PFSK-1 (cell line): ENCODE measurements around the gene ATAD3B.

Experiments used
- FOXP2 ChIP-seq: optimal IDR thresholded peaks from 2 replicates; pipeline ENCODE3; 2011; ENCODE audit warnings: borderline replicate concordance, control low read depth, inconsistent platforms; ENCODE audit not compliant: insufficient read depth; ENCODE audit errors: extremely low read length, extremely low read depth
- POLR2AphosphoS5 ChIP-seq: IDR thresholded peaks from 2 replicates; pipeline ENCODE4 v1.6.1; 2012; ENCODE audit warnings: low read depth, mild to moderate bottlenecking, control low read depth, low read length, moderate library complexity
- REST ChIP-seq, 2 experiments: IDR thresholded peaks; 2 replicates each; pipeline versions ENCODE4 v1.6.1 to v1.8.0; 2011 to 2012; ENCODE audit warnings: low read depth in 2 of 2, low read length in 2 of 2, control low read depth in 1 of 2, inconsistent platforms in 1 of 2, mild to moderate bottlenecking in 1 of 2, moderate library complexity in 1 of 2; ENCODE audit not compliant: insufficient read depth in 1 of 2
- SIN3A ChIP-seq: IDR thresholded peaks from 2 replicates; pipeline ENCODE4 v1.6.1; 2012; ENCODE audit warnings: mild to moderate bottlenecking, low read length, moderate library complexity, borderline replicate concordance; ENCODE audit not compliant: insufficient read depth
- TAF1 ChIP-seq: IDR thresholded peaks from 2 replicates; pipeline ENCODE4 v1.6.1; 2012; ENCODE audit warnings: low read length, control low read depth, borderline replicate concordance; ENCODE audit not compliant: insufficient read depth

The ATAD3B gene

GRCh38 chr1:1424707-1425106, 46.9 kb upstream of the ATAD3B start:
- TF ChIP-seq SIN3A (no peak), FOXP2 (no peak), TAF1 (no peak), REST (IDR thresholded peaks at IDR 0.05; ENCODE audit: insufficient read depth in 1 of 2, low read depth in 2 of 2, low read length in 2 of 2) (no peak), POLR2AphosphoS5 (no peak)

- no peak for TF ChIP-seq REST (IDR thresholded peaks at IDR 0.05; ENCODE audit: insufficient read depth in 1 of 2, low read depth in 2 of 2, low read length in 2 of 2)
- TF ChIP-seq SIN3A: no peak
- no peak for TF ChIP-seq TAF1
- TF ChIP-seq POLR2AphosphoS5: no peak
- TF ChIP-seq FOXP2: no peak
Observed at GRCh38 chr1:1425426-1425752, 46.2 kb upstream of the ATAD3B start.

- TF ChIP-seq REST (IDR thresholded peaks at IDR 0.05; ENCODE audit: insufficient read depth in 1 of 2, low read depth in 2 of 2, low read length in 2 of 2) (no peak), TAF1 (no peak), POLR2AphosphoS5 (no peak), FOXP2 (no peak), SIN3A (no peak)
Observed at GRCh38 chr1:1425753-1426495, 45.6 kb upstream of the ATAD3B start.

- no peak for TF ChIP-seq TAF1
- TF ChIP-seq REST (IDR thresholded peaks at IDR 0.05; ENCODE audit: insufficient read depth in 1 of 2, low read depth in 2 of 2, low read length in 2 of 2): no peak
- no peak for TF ChIP-seq POLR2AphosphoS5
- TF ChIP-seq FOXP2: no peak
- TF ChIP-seq SIN3A: no peak
Observed at GRCh38 chr1:1426496-1427105, 45.0 kb upstream of the ATAD3B start.
